Measurements from ENCODE around the gene JAGN1. TPM values are rescaled to one million over a fixed set of nuclear protein-coding genes. Genes with fewer than 3 reads are reported as not detected.

Gene JAGN1
- total RNA-seq, 1 experiment from 2014 or later, result 34.1 TPM

- no TSS peak for BruUV-seq (replicated peaks)
- ATAC-seq (peak; percentile 21), DNase-seq (peak; percentile 78)
- Histone ChIP-seq H3K27me3 (ENCODE audit: low read length) (no peaks in the 10 kb centered on the region), H3K9ac (ENCODE audit: low read length) (peak overlapping the region; percentile 94), H3K36me3 (ENCODE audit: low read depth, low read length) (0 out of 2 replicates have a peak, but pooled peaks cover 2% of the 10 kb centered on the region), H3F3A (ENCODE audit: low read length, unreplicated experiment) (no peaks in the 10 kb centered on the region), H3K27ac (ENCODE audit: low read length) (peak overlapping the region; percentile 99), H4K20me1 (ENCODE audit: low read length) (no peaks in the 10 kb centered on the region), H3K9me2 (replicated peaks; ENCODE audit: low read length) (no peaks in the 10 kb centered on the region), H3K9me3 (ENCODE audit: low read length) (no peaks in the 10 kb centered on the region), H3K4me3 (ENCODE audit: low read length) (peak overlapping the region; percentile 74), H3K79me2 (ENCODE audit: low read length) (peaks cover 26% of the 10 kb centered on the region), H3K4me2 (ENCODE audit: low read length) (peak overlapping the region; percentile 90), H3K4me1 (ENCODE audit: insufficient read depth, low read length) (peaks cover 67% of the 10 kb centered on the region), H2AFZ (ENCODE audit: low read length) (peak overlapping the region; percentile 45)
- CTCF ChIA-PET, result interaction anchor here (0.6 to 1.0 kb wide), 3 partner anchors 21 to 66 kb away, joined by 4 to 12 read pairs (median 5); no protein-coding TSS in a partner anchor
- POLR2A ChIA-PET (ENCODE audit: unreplicated experiment), result interaction anchor here (0.6 to 1.4 kb wide), 2 partner anchors 18 to 236 kb away, joined by 7 to 25 read pairs; partner anchors contain the start of gene CRELD1
- intact Hi-C loops (cut with micrococcal nuclease), result loop anchor here (1.0 to 5.0 kb wide), 8 partner anchors 17 to 66 kb away; partner anchors contain the start of genes CIDEC and CRELD1
- no peak for TF ChIP-seq EZH2phosphoT487 (IDR thresholded peaks at IDR 0.05; ENCODE audit: borderline replicate concordance, low read length)
- TF ChIP-seq EZH2 (IDR thresholded peaks at IDR 0.05; ENCODE audit: low read length, unreplicated experiment), result no peak
- TF ChIP-seq, protein P1, sequence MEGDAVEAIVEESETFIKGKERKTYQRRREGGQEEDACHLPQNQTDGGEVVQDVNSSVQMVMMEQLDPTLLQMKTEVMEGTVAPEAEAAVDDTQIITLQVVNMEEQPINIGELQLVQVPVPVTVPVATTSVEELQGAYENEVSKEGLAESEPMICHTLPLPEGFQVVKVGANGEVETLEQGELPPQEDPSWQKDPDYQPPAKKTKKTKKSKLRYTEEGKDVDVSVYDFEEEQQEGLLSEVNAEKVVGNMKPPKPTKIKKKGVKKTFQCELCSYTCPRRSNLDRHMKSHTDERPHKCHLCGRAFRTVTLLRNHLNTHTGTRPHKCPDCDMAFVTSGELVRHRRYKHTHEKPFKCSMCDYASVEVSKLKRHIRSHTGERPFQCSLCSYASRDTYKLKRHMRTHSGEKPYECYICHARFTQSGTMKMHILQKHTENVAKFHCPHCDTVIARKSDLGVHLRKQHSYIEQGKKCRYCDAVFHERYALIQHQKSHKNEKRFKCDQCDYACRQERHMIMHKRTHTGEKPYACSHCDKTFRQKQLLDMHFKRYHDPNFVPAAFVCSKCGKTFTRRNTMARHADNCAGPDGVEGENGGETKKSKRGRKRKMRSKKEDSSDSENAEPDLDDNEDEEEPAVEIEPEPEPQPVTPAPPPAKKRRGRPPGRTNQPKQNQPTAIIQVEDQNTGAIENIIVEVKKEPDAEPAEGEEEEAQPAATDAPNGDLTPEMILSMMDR (conservative IDR thresholded peaks at IDR 0.05; ENCODE audit: low read depth, low read length), result peak; percentile 5; the same call in 1 of the 2 replicates
These were observed 25.1 kb downstream of the JAGN1 start for GRCh38 chr3:9915254-9916141.

- TF ChIP-seq EZH2phosphoT487 (IDR thresholded peaks at IDR 0.05; ENCODE audit: borderline replicate concordance, low read length) (no peak), EZH2 (IDR thresholded peaks at IDR 0.05; ENCODE audit: low read length, unreplicated experiment) (no peak)
- Histone ChIP-seq H3K36me3 (ENCODE audit: low read depth, low read length) (0 out of 2 replicates have a peak, but pooled peaks cover 2% of the 10 kb centered on the region), H3K9ac (ENCODE audit: low read length) (peak overlapping the region; percentile 94), H3F3A (ENCODE audit: low read length, unreplicated experiment) (no peaks in the 10 kb centered on the region), H3K4me2 (ENCODE audit: low read length) (peak overlapping the region; percentile 99), H4K20me1 (ENCODE audit: low read length) (no peaks in the 10 kb centered on the region), H2AFZ (ENCODE audit: low read length) (no peak overlapping the region), H3K9me2 (replicated peaks; ENCODE audit: low read length) (no peaks in the 10 kb centered on the region), H3K9me3 (ENCODE audit: low read length) (no peaks in the 10 kb centered on the region), H3K4me1 (ENCODE audit: insufficient read depth, low read length) (peaks cover 67% of the 10 kb centered on the region), H3K27ac (ENCODE audit: low read length) (peak overlapping the region; percentile 99), H3K4me3 (ENCODE audit: low read length) (peak overlapping the region; percentile 75), H3K27me3 (ENCODE audit: low read length) (no peaks in the 10 kb centered on the region), H3K79me2 (ENCODE audit: low read length) (peaks cover 26% of the 10 kb centered on the region)
- intact Hi-C loops (cut with micrococcal nuclease), result loop anchor here (1.0 to 5.0 kb wide), 8 partner anchors 17 to 67 kb away; partner anchors contain the start of genes CIDEC and CRELD1
- ATAC-seq (peak; percentile 49), DNase-seq (peak; percentile 89)
- TSS peak; percentile 89 for BruUV-seq (replicated peaks)
- CTCF ChIA-PET, result interaction anchor here (0.7 to 1.2 kb wide), 2 partner anchors 15 to 18 kb away, joined by 3 read pairs; no protein-coding TSS in a partner anchor
- POLR2A ChIA-PET (ENCODE audit: unreplicated experiment), result interaction anchor here (0.6 to 1.4 kb wide), 3 partner anchors 17 to 235 kb away, joined by 6 to 25 read pairs (median 7); partner anchors contain the start of genes ARPC4 and CRELD1
These were observed 25.9 kb downstream of the JAGN1 start for GRCh38 chr3:9916346-9916733.

Data from PC-3 (cell line).